Middle frontal gyrus (tissue), 1 donor: Measurements from ENCODE around the gene COL4A2.
"Not testable (repeated sequence)": the region's sequence is repeated elsewhere in the genome, so short reads cannot be mapped to it uniquely, and the experiment has no call there.

Source experiments
- DNase-seq: peaks from one replicate; pipeline ENCODE4 v3.0.0-alpha.2; 2015; ENCODE audit warnings: low spot score; ENCODE audit errors: extremely low spot score

Gene COL4A2

DNA sequence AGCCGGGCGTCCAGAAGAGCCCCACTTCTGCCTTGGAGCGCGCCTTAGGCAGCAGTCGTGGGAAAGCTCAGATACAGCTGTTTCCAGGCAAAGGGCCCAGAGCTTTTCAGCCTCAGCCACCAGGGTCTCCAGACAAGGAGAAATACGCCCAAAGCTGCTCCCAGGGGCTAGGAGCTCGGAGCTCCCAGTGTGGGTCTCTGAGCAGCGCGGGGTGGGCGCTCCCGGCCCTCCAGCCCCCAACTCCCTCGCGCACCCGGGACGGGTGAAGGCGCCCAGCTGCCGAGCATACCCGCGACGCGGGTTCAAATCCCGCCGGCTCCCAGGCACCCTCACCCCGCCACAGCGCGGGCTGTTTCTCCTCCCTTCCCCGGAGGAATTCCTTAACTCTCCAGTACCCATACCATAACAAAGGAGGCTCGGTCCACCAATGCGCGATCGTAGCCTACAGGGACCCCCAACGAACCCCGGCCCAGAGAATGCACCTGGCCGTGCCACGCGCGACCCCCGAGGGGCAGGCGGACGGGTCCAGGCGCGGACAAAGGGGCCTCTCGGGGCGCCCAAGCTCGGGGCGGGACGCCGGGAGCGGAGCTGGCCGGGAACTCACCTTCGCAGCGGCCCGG lies 634 bp upstream of the COL4A2 start:
- no peak for DNase-seq

DNA sequence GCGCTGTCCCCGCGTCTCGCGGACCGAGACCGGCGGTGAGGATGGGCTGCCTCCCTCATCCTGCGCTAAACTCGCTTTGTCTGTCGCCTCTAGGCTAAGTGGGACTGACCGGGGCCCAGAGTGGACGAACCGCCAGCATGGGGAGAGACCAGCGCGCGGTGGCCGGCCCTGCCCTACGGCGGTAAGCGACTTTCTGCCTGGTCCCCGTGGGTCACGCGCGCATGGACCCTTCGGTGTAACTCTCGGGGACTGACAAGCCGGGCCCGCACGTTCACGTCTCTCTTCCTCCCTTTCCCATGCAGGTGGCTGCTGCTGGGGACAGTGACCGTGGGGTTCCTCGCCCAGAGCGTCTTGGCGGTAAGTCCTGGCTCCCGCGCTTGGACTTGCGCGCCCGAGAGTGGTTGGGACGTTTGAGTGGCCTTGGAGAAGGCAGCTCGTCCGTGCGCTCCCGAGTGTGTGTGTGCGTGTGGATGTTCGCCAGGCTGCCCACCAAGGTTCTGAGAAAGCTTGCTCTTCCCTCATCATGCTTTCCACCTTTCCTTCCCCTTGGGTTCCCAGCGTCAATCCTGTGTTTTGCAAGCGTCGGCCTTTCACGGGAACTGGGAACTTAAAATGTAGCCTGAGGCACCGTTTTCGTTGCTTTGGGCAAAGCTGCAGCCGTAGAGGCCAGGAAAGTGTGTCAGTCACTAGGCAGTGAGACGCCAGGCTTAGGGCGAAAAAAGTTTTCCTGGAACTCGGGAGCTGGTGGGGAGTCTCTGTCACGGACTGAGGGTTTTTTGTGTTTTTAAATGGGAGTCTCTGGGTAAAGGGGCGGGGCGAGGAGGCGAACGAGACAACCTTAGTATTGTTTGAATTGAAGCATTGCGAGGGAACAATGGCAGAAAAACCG lies 927 bp downstream of the COL4A2 start:
- no peak for DNase-seq

DNA sequence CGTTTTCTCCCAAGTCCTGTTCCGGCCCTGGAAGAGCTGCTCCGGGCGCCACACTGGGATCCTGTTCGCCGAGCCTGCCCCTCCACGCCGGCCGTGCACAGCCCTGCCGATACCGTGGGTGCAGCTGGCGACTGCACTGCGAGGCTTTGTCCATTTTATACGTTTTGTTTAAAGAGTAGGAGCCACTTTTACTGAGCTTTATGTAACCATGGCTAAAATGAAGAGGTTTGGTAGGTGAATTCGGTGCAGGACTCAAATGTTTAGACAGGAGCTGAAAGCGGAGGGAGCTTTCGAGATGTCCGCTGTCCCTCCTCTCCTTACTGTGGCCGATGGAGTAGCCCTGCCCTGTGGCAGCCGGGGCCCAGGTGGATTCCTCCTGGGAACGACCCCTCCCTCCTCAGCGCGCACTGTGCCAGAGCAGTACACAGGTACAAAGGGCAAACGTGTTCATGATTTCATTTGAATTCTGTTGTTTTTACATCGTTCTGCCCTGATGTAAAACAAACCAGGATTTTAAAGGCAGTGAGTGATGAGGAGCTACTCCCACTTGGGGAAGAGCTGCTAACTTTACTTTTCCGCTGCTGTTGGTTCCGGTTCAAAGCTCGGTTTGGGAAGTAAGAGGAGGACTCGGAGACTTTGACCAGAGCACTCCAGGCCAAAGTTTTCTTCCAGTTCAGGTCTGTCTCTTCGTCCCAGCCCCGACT lies 1.7 kb downstream of the COL4A2 start:
- no peak for DNase-seq

DNA sequence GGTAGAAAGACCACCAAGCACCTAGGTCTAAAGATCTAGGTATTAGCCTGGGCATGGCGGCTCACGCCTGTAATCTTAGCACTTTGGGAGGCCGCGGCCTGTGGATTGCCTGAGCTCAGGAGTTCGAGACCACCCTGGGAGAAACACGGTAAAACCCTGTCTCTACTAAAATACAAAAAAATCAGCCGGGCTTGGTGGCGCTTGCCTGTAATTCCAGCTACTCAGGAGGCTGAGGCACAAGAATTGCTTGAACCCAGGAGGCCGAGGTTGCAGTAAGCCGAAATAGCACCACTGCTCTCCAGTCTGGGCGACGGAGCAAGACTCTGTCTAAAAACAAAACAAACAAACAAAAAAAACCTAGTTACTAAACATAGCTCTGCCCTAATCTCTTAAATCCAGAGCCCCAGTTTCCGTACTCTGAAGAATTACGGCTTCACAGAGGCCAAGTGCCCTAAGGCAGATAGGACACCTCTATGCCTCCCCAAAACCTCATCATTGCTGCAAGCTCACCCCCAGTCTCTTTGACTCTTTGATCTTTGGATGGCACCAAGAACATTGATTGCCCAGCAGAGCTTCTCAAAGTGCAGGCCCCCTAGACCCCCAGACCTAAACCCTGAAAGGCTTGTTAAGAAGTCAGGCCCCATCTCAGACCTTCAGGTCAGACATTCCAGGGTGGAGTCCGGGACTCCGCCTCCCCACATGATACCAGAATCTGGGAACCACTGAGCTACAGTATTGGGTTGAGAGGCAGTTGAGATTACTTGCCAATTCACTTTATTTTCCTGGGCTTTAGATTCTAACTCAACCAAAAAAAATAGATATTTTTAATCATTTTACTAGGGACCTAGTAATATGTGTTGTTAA lies 2.8 kb downstream of the COL4A2 start:
- DNase-seq = no peak

DNA sequence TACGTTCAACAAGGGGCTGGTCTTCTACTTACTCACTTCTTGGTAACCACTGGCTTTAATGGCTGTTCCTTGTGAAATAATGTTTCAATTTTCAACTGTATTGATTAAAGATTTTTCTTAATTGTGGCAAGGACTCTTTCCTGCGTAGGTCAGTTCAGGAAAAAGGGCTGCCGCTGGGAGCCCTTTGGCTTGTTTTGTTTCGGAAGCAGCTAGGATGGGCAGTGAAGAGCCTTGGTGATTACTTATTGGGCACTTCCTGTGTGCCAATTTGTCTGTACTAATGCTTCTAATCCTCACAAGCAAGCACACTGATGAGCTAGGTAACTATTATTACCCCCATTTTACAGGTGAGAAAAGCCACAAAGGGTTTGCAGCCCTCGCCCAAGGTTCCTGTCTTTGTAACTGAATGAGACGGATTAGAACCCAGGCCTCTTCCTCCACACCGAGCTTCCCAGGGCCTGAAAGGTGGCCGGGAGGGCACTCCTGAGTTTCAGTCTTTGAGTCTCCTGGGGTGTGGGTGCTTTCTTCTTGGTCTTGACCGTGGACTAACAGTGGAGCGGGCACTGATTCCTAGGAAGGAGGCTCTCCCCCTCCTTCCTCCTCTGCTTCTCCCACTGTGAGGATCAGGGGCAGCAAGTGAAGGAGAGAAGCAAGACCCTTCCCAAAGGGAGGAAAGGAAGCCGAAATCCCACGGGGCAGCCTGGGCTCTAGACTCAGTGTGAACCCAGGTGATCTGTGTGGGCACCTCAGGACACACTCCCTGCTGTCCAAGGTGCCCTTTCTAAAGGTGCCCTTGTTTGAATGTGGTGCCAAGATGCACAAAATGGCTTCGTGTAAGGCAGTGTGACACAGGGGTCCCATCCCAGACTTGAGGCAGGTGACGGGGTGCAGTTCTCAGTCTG lies 3.7 kb downstream of the COL4A2 start:
- DNase-seq = no peak

DNA sequence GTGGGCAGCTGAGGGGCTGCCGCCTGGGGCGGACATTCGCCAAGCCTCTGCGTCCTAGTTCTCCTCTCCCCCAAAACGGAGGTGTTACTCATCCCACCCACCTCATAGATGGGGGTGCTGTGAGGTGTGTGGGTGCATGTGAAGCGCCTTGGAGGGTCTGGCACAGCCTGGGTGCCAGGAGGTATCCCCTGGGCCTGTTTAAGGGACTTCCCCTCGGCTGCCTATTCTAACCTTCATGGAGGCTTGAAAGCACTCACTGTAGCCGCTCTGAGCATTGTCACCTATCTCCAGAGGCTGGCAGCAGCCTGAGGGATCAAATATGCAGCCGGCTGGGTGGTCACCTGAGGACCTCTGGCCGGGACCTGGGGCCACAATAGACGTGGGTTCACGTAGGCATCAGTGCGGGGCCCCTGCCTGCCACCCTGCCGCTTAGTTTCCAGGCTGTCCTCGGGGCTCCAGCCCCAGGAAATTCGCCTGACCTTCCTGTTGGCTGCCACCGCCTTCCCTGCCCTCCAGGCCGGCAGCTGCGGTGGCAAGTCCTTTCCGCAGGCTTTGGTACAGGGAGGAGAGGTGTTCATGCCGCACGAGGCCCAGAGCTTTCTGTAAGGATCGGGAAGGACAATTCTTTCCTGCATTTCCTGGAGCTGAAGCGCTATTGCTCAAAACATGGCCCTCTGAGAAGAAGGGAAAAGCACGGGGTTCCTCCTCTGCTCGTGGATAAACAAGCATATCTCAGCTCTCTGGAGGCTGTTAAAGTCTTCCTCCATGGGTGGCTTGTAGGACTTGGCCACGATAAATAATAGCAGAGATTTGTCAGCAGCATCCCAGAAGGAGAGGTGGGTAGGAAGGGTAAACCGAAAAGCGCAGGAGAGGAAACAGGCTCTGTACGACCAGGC lies 4.6 kb downstream of the COL4A2 start:
- DNase-seq = no peak

DNA sequence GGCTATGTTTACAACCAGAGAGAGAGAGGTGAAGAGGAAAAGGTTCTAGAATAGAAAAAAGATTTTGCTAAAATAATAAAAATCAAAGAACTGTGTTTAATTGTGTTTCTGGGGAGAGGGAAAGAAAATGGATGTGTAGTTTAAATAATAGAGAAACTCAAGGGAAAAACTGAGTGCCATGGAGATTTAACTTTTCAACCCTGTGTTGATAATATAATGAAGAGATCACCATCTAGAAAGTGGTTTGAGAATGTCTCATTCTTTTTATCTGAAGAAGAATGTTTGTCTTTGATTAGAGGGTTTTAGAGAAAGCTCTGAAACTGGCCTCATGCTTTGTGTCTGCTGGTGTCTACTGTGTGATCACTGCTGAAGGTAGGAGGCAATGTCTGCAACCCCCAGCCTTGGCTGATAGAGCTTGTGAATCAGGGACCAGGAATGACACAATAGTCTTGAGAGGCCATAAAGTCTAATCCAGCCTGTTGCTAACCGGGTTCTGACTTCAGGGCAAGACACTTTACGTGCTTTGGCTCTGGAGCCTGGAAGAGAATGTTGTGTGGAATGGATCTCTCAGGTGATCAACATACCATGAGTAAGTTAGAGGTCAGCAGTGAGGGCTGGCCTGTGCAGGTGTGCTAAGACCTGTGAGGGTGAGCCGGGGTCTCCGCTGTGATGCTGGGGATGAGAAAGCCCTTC lies 5.4 kb downstream of the COL4A2 start:
- DNase-seq = no peak

DNA sequence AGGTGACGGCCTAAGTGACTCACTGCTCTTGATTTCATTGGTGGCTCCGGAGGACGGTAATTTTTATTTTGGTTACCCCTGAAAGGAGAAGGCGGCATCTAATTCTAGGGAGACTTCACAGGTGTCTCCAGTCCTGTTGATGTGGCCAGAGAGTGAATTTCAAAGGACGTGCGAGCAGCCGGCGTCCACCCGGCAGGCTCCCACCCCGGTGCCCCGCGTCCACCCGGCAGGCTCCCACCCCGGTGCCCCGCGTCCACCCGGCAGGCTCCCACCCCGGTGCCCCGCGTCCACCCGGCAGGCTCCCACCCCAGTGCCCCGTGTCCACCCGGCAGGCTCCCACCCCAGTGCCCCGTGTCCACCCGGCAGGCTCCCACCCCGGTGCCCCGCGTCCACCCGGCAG lies 6.2 kb downstream of the COL4A2 start:
- DNase-seq = not testable (repeated sequence)

DNA sequence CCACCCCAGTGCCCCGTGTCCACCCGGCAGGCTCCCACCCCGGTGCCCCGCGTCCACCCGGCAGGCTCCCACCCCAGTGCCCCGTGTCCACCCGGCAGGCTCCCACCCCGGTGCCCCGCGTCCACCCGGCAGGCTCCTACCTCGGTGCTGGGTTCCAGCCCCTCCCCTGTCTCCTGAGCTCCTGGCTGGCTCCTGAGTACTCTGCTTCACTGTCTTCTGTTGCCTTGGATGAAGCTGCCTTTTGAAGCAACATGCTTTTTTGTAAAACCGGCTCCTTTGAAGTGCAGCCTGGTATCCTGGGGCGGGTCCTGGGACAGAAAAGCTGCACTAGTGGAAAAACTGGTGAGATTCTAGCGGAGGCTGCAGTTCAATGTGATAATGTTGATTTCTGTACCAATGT lies 6.6 kb downstream of the COL4A2 start:
- DNase-seq = not testable (repeated sequence)

DNA sequence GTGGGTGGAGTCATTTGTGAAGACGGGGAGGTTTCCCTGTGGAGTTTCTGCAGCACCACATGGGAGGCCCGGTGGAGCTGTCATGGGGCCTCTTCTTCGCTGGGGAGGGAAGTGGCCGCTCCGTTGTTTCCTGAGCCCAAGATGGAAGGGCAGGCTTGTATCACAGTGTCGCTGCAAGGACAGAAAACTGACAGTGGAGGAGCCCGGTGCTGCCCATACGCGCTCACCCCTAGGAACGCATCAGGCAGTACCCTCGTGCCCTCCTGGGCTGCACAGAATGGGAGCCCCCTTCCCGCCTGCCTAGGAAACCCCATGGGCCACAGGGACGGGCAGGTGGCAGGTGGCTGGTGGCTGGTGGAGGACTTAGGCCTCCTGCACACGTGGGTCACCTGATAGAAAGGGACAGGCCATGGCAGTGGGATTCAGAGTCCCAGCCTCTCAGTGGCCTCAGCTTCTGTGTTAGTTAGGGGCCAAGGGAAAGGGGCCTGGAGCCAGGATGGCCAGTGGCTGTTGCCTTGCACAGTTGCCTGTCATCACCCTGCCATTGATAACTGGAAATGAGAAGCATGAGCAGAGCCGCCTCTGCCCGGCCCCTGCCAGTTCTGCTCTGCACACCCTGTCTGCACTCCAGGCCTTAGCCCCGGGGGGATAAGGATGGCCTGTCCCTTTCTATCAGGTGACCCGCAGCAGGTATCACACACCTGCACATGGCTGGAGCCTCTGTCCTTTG lies 7.6 kb downstream of the COL4A2 start:
- no peak for DNase-seq

DNA sequence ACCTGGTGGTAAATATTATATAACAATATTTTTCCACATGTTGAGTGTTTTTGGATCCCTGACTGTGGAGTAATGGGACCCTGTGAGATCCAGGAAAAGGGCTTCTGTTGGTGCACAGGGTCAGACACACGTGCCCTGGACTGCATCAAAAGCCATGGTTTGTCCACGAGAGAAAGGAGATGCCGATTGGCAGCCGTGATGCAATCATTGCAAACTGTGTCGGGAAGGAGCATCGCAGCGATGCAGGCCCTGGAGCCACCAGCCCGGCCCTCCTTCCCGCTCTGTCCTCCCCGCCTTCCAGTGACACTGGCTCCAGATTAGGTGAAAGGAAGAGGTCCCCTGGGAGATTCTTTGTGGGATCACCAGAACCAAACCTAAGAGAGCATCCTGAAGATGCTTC lies 9.1 kb downstream of the COL4A2 start:
- no peak for DNase-seq

DNA sequence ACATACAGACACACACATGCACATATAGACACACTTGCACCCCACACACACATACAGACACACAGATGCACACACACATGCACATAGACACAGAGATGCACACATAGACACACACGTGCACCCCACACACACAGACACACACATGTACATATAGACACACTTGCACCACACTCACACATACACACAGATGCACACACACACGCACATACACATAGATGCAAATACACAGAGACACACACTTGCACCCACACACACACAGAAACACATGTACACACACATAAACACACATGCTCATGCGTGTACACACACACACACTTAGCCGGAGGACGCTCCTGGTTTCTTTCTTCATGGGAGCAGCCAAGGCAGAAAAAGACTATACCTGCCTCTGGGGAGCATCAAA lies 10.0 kb downstream of the COL4A2 start:
- no peak for DNase-seq

DNA sequence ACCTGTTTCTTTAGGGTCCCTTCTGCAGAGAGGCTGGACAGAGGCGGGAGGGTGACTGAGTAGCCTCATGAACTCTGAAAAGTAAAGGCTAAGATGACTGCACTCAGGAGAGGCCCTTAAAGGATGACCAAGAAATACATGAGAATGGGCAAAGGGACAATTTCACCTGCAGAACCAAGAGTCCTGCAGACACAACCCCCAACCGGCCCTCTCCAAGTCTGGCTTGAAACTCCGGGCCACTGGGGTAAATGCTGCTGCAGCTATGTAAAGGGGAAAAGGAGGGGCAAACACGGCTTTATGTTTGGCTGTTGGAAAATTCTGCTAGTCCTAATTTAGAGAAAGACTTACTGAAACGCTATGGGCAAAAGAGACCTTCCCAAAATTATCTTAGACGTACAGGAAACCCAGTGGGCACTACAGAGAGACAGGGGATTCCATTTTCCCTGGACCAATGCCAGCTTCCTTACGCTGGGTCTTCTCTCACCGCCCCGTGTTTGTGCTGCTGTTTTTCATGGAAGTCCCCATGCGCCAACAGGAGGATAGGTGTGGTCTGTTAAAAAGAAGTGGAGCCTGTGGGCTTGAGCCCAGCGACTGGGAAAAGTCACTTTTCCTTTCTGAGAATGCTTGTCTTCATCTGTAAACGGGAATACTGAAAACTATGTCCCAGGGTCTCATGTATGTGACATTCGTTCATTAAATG lies 10.6 kb downstream of the COL4A2 start:
- DNase-seq = no peak

DNA sequence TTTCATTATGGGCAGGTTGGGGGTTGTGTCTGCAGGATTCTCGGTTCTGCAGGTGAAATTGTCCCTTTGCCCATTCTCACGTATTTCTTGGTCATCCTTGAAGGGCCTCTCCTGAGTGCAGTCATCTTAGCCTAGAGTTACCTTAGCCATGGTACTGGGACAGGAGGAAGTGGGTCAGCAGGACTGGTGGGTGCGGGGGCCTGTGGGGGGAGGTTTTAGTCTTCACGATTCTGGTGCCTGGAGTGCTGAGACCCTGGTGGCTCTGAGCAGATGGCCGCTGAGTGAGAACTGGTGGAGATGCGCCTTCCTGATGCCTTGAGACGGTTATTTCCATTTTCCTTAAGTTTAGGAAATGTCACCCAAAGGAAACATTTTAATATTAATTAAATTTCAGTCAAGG lies 11.8 kb downstream of the COL4A2 start:
- no peak for DNase-seq

DNA sequence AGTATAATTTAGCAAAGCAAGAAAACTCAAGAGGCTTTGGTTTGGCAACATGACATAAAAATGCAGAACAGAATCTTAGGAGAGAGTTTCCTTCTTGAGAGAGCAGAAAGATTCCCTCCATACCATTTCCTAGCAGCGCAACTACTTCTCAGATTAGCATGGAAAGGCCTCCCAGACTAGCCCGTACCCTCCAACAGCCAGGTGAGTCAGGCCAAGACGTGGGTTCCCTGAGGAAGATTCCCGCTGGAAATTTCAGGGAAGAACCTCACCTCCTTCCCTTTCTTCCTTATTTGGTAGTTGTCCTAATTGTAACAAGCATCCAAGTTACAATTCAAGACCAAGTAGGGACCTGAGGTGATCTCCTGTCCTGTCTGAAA lies 12.3 kb downstream of the COL4A2 start:
- no peak for DNase-seq

DNA sequence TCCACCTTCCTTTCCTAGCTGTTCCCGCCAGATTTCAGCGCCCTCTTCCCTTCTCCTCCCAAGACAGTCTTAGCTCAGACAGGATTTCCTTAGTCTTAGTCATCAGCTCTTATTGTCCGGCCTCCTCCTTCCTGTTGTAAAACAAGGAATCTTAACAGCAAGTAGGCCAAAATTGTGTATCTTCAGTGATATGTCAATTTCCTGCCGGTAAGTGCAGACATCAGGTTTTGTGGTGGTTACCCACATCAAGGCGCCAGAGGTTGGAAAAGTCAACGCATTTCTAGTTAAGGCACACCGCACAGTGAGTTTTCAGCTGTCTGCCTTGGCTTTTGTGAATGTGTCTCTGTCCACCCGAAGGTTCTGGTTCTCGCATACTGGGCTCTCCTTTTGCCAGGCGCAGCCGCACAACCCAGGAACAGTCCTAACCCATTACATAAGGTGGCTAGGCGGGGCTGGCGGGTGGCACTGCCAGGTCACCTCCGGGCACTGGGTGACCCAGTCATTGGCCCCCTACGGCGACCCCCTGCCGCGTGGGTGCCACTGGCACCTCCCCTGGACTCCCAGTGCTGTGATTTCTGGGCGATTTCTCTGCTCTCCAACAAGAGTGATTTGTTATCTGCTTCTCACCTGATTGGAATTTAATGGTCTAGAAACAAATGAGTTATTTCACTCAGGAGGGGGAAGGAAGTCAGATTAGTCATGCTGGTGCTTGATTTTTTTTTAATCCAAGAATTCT lies 12.9 kb downstream of the COL4A2 start:
- DNase-seq = no peak

DNA sequence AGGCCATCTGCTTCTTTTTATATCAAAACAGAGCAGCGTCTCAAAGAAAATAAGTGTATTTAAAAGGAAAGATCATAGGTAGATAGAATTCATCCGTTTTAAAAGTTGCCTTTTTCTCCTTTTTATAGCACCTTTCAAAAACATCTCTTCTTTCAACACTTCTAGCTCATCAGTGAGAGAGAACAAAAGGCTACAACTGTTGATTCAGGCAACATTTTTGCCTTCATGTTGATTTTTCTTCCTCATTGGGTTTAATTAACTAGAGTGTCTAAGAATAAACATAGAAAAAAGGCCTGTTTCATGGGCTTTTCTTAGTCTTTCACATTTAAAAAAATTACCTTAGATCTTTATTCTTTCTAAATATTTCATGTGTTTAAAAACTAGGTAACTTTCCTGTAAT lies 13.6 kb downstream of the COL4A2 start:
- DNase-seq = no peak
